ENCODE data around the gene NMNAT1. TPM values are rescaled to one million over a fixed set of nuclear protein-coding genes. Genes with fewer than 3 reads are reported as not detected.

The NMNAT1 gene
- total RNA-seq, 1 donor from 2014 or later: 7.9 TPM

- Histone ChIP-seq H3K27me3 (no peaks in the 10 kb centered on the region), H3K4me3 (peak overlapping the region; percentile 77 to 82), H3K27ac (peak overlapping the region; percentile 86 to 92), H3K4me1 (peaks cover 3 to 13% of the 10 kb centered on the region in 2 donors), H3K36me3 (peaks cover 13 to 19% of the 10 kb centered on the region in 2 donors), H3K9me3 (no peaks in the 10 kb centered on the region)
- DNase-seq (ENCODE audit: low spot score in 2 of 2): no peak
- intact Hi-C loops (cut with DNase I): loop anchor here (1.0 to 5.0 kb wide), 5 partner anchors 33 to 156 kb away; no protein-coding TSS in a partner anchor
- TF ChIP-seq CTCF (IDR thresholded peaks at IDR 0.05): no peak
Measured at GRCh38 chr1:10033359-10033845, 90.1 kb downstream of the NMNAT1 start.

Other genes starting within 250 kb of the NMNAT1 start
- gene CLSTN1, start 119.5 kb upstream of the NMNAT1 start, total RNA-seq: 84.6 TPM
- 74.1 TPM for gene CTNNBIP1, start 33.2 kb upstream of the NMNAT1 start, total RNA-seq
- 3.7 TPM for gene LZIC, start 84 bp upstream of the NMNAT1 start, total RNA-seq
- 119 TPM for gene RBP7, start 53.8 kb downstream of the NMNAT1 start, total RNA-seq
- gene UBE4B, start 89.5 kb downstream of the NMNAT1 start, total RNA-seq: 35.2 TPM

Measured in ascending aorta (tissue), 2 donors.